ENCODE results near the gene CAMK4.

DNA sequence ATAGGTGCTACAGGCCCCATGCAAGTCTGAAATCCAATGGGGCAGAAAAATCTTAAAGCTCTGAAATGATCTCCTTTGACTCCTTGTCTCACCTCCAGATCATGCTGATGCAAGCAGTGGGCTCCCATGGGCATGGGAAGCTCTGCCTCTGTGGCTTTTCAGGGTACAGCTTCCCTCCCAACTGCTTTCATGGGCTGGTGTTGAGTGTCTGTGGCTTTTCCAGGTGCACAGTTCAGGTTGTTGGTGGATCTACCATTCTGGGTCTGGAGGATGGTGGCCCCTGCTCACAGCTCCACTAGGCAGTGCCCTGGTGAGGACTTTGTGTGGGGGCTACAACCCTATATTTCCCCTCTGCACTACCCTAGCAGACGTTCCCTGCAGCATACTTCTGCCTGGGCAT is 184.6 kb downstream of the CAMK4 start:
- TF ChIP-seq POLR2A (IDR thresholded peaks at IDR 0.05) = no peak
- no peak for TF ChIP-seq CTCF (IDR thresholded peaks at IDR 0.05)
